ENCODE results near the gene CYTH4.

CYTH4 gene

GRCh38 chr22:37363261-37363992 is 81.1 kb downstream of the CYTH4 start:
- no peak for TF ChIP-seq CTCF (IDR thresholded peaks at IDR 0.05; ENCODE audit: insufficient read depth, missing control alignments)
- DNase-seq (ENCODE audit: insufficient read length, low spot score) (no peak), FAIRE-seq (no peak)
